ENCODE data around the gene ARHGAP20.

The ARHGAP20 gene

DNA sequence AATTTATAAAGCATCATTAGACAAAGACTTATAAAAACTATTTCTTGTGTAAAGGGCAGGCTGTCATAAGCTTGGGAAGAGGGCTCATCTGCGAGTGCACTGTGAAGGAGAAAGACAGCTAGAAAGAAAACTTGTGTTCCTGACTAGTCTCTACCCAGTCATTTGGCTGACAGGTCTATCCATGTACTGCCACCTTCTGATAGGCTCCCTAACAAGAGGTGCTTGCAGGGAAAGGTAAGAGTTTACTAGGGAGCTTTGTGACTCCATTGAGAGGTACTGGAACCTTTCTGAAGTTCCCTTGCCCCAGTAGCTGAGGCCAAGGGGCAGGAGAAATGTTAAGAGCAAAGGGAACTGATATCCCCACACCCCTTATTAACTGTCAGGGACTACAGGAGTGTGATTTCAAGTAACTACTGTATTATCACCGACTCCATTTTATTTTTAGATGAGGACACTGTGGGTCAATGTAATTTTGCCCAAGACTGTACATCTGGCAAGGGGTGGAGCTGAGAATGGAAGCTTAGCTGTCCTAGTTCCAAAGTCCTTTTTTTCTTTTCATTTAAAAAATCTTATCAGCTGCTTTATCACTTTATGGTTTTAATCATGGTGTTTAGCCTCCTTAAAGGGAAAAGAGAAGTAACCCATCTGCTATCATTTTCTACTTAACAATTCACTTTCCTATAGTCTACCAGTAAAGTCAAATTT, 129.4 kb downstream of the ARHGAP20 start:
- TF ChIP-seq CTCF (IDR thresholded peaks at IDR 0.05): no peak
- no peak for TF ChIP-seq ZFX (IDR thresholded peaks at IDR 0.05; ENCODE audit: borderline replicate concordance)
- no peak overlapping the region for H3K27ac ChIP-seq

DNA sequence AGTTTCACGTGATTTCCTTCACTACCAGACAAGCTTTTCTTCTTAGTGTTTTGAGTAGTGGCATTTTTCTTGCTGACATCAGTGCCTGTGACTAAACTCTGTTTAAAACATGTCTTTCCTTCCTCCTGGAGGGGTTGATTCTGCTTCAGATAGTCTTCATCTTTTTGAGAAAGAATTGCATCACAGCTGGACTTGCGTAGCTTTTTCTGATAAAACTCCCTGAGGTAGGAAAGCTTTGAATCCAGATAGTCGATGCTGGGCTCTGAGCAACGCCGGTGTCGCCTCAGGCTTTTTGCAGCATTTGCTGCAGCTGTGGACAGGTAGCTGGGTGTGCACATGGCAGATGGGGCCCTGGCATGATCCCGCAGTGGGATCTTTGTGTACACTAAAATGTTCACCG, 131.7 kb downstream of the ARHGAP20 start:
- no peak overlapping the region for H3K27ac ChIP-seq
- no peak for TF ChIP-seq CTCF (IDR thresholded peaks at IDR 0.05)
- no peak for TF ChIP-seq ZFX (IDR thresholded peaks at IDR 0.05; ENCODE audit: borderline replicate concordance)

GRCh38 chr11:110573411-110573810, 138.8 kb downstream of the ARHGAP20 start:
- no peak for TF ChIP-seq CTCF (IDR thresholded peaks at IDR 0.05)
- no peak for TF ChIP-seq ZFX (IDR thresholded peaks at IDR 0.05; ENCODE audit: borderline replicate concordance)
- no peak overlapping the region for H3K27ac ChIP-seq

- H3K27ac ChIP-seq: no peak overlapping the region
- TF ChIP-seq CTCF (IDR thresholded peaks at IDR 0.05) (no peak), ZFX (IDR thresholded peaks at IDR 0.05; ENCODE audit: borderline replicate concordance) (no peak)
These were observed 141.0 kb downstream of the ARHGAP20 start for GRCh38 chr11:110571081-110571720.

- H3K27ac ChIP-seq: no peak overlapping the region
- no peak for TF ChIP-seq ZFX (IDR thresholded peaks at IDR 0.05; ENCODE audit: borderline replicate concordance)
- no peak for TF ChIP-seq CTCF (IDR thresholded peaks at IDR 0.05)
These were observed 145.7 kb downstream of the ARHGAP20 start for GRCh38 chr11:110566577-110566976.

DNA sequence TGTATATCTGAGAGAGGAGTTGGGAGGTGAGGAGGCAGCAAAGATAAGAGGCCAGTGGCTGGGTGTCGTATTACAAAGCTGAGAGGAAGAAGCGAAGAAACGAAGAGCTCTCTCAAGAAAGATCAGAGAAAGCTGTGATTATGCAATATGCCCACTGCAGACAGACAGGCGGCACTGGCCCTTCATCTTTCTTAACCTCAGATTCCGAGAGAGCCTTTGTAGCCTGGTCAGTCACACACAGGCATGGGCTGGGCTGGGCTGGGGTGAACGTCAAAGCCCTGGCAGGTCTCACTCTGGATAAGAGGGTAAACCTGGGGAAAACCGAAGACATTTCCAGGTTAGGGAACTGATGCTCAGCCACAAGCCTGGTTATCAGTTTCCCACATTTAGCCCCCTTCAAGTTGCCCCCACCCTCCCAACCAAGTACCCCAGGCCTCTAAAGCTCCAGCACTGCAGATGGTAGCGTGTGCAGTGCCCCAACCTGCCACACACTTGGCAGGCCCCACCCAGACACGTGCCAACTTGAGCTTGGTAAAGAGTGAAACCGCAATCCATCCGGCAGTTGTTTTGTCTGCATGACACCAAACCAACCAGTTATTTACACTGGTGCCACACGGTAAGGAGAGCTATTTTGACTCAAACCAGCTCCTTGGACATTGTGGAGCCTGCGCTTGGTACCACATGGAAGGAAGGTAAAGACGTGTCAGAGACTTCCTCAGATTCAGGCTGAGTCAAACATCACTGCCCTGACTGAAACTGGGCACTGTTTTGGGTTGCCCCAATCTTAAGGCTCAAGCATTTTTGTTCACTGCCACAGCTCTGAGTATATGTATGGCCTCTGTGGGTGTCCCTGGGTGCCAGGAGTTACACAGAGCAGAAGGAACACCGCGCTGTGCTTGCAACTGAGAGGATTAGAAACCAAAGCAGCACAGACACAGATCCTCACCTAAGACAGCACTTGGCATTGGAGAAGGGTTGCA, 146.6 kb downstream of the ARHGAP20 start:
- TF ChIP-seq CTCF (IDR thresholded peaks at IDR 0.05) (no peak), ZFX (IDR thresholded peaks at IDR 0.05; ENCODE audit: borderline replicate concordance) (no peak)
- no peak overlapping the region for H3K27ac ChIP-seq

All from 22Rv1 (cell line).